22Rv1 (cell line): ENCODE data around the gene C12orf42.

Experiments used
- CTCF ChIP-seq: fragments of 450-650 bp; IDR thresholded peaks from 2 replicates; pipeline ENCODE4 v1.5.1; 2017; ENCODE audit warnings: mild to moderate bottlenecking
- ZFX ChIP-seq: fragments of 450-650 bp; IDR thresholded peaks from 2 replicates; pipeline ENCODE4 v1.6.1; 2017; ENCODE audit warnings: antibody characterized with exemption, borderline replicate concordance

- no peak for TF ChIP-seq CTCF
- TF ChIP-seq ZFX = no peak
Measured at GRCh38 chr12:103278329-103278728, 217.4 kb downstream of the C12orf42 start.
